ENCODE measurements around the gene SIGLEC6.
"Not testable (repeated sequence)": the region's sequence is repeated elsewhere in the genome, so short reads cannot be mapped to it uniquely, and the experiment has no call there.

The SIGLEC6 gene

GRCh38 chr19:51508059-51508733, 23.3 kb downstream of the SIGLEC6 start:
- TF ChIP-seq ZFX (IDR thresholded peaks at IDR 0.05; ENCODE audit: borderline replicate concordance) (no peak), CTCF (IDR thresholded peaks at IDR 0.05) (no peak)
- H3K27ac ChIP-seq: no peak overlapping the region

GRCh38 chr19:51507640-51508058, 23.8 kb downstream of the SIGLEC6 start:
- TF ChIP-seq CTCF (IDR thresholded peaks at IDR 0.05) (no peak), ZFX (IDR thresholded peaks at IDR 0.05; ENCODE audit: borderline replicate concordance) (no peak)
- H3K27ac ChIP-seq: no peak overlapping the region

GRCh38 chr19:51507192-51507591, 24.3 kb downstream of the SIGLEC6 start:
- TF ChIP-seq CTCF (IDR thresholded peaks at IDR 0.05) (no peak), ZFX (IDR thresholded peaks at IDR 0.05; ENCODE audit: borderline replicate concordance) (no peak)
- H3K27ac ChIP-seq: no peak overlapping the region

GRCh38 chr19:51505904-51506303, 25.6 kb downstream of the SIGLEC6 start:
- TF ChIP-seq ZFX (IDR thresholded peaks at IDR 0.05; ENCODE audit: borderline replicate concordance) (no peak), CTCF (IDR thresholded peaks at IDR 0.05) (no peak)

GRCh38 chr19:51503896-51504295, 27.6 kb downstream of the SIGLEC6 start:
- H3K27ac ChIP-seq: no peak overlapping the region
- no peak for TF ChIP-seq CTCF (IDR thresholded peaks at IDR 0.05)
- no peak for TF ChIP-seq ZFX (IDR thresholded peaks at IDR 0.05; ENCODE audit: borderline replicate concordance)

More at GRCh38 chr19:51505904-51506303, 25.6 kb downstream of the SIGLEC6 start:
- no peak overlapping the region for H3K27ac ChIP-seq

- no peak overlapping the region for H3K27ac ChIP-seq
- TF ChIP-seq ZFX (IDR thresholded peaks at IDR 0.05; ENCODE audit: borderline replicate concordance): no peak
- TF ChIP-seq CTCF (IDR thresholded peaks at IDR 0.05): no peak
These were observed 28.1 kb downstream of the SIGLEC6 start for GRCh38 chr19:51503286-51503817.

- TF ChIP-seq ZFX (IDR thresholded peaks at IDR 0.05; ENCODE audit: borderline replicate concordance) (no peak), CTCF (IDR thresholded peaks at IDR 0.05) (no peak)
- H3K27ac ChIP-seq: no peak within 1 kb of the TSS
These were observed 29.7 kb downstream of the SIGLEC6 start, which contains the start of gene SIGLEC12 for GRCh38 chr19:51501594-51502263. Gene SIGLEC12, minus strand, starts transcription at chr19:51501800. Its CDS starts 67 bp downstream, at chr19:51501733.

- not testable (repeated sequence) for H3K27ac ChIP-seq
These were observed 30.5 kb downstream of the SIGLEC6 start for GRCh38 chr19:51500931-51501330.
